Epithelial cell of esophagus (primary cell): ENCODE measurements around the gene TFAM.
A peak's percentile ranks its signal among the peaks of the same experiment; 100 is the strongest.

Experiments
- DNase-seq: peaks from one replicate; pipeline ENCODE4 v3.0.0; 2010; ENCODE audit warnings: low read depth
- H3K4me3 ChIP-seq: 2 replicates; pipeline ENCODE4 v1.5.1; 2011; ENCODE audit warnings: mild to moderate bottlenecking, low read length, control low read depth
- TF ChIP-seq, protein P1 (sequence below): IDR thresholded peaks from 2 replicates; pipeline ENCODE4 v1.5.1; 2011; ENCODE audit warnings: low read depth, mild to moderate bottlenecking, low read length, control low read depth, inconsistent platforms; ENCODE audit not compliant: insufficient read depth; ENCODE audit errors: missing control alignments

TFAM gene

DNA sequence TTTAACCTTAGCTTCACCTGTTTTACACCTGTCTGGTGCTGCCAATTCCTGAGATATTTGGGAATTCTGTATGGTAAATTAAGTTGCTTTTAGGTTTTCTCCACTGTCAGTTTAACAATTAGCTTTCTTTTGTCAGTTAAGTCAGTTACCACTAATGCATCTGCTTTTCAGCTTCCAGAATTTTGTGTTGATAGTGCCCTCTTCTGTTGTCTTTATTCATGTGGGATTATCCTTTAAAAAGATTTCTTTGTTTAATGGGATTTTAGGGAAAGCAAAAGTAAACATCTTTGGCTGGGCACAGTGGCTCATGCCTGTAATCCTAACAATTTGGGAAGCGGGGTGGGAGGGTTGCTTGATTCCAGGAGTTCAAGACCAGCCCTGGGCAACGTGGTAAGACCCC lies 8.1 kb downstream of the TFAM start:
- H3K4me3 ChIP-seq = no peak overlapping the region
- TF ChIP-seq, protein P1, sequence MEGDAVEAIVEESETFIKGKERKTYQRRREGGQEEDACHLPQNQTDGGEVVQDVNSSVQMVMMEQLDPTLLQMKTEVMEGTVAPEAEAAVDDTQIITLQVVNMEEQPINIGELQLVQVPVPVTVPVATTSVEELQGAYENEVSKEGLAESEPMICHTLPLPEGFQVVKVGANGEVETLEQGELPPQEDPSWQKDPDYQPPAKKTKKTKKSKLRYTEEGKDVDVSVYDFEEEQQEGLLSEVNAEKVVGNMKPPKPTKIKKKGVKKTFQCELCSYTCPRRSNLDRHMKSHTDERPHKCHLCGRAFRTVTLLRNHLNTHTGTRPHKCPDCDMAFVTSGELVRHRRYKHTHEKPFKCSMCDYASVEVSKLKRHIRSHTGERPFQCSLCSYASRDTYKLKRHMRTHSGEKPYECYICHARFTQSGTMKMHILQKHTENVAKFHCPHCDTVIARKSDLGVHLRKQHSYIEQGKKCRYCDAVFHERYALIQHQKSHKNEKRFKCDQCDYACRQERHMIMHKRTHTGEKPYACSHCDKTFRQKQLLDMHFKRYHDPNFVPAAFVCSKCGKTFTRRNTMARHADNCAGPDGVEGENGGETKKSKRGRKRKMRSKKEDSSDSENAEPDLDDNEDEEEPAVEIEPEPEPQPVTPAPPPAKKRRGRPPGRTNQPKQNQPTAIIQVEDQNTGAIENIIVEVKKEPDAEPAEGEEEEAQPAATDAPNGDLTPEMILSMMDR = no peak
- DNase-seq = no peak

DNA sequence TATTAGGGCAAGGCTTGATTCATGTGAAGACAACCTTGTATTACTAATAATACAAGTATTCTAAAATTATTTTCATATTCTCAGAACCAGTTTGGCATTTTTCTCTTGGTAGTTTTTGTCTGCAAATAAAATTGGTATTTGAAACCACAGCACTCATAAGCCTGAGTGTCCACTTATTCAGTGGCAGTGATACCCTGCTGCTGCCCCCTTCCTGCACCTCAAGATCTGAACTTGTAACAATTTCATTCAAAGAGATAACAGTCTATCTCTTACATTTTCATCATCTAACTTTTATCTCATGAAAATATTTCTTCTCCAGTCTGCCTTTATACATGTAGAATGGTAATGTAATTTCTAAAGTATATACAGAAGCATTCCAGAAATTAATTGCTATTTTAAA lies 9.3 kb downstream of the TFAM start:
- no peak for DNase-seq
- TF ChIP-seq, protein P1 = no peak
- H3K4me3 ChIP-seq = no peak overlapping the region

DNA sequence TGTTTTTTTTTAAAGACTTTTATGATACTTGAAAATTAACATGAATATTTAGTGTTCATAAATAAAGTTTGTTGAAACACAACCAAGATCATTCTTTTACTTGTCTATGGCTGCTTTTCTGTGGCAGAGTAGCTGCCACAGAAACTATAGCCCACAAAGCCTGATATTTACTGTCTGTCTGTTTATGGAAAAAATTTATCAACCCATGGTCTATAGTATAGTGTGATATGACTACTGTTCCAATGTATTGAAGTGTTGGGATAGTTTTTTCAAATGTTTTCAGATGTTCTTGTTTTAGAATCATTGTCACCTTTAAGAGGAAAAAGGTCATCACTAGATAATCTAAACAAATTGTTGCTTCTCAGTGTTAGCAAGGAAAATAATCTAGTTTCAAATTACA lies 10.8 kb downstream of the TFAM start:
- H3K4me3 ChIP-seq = no peak overlapping the region
- TF ChIP-seq, protein P1 = no peak
- DNase-seq = no peak

DNA sequence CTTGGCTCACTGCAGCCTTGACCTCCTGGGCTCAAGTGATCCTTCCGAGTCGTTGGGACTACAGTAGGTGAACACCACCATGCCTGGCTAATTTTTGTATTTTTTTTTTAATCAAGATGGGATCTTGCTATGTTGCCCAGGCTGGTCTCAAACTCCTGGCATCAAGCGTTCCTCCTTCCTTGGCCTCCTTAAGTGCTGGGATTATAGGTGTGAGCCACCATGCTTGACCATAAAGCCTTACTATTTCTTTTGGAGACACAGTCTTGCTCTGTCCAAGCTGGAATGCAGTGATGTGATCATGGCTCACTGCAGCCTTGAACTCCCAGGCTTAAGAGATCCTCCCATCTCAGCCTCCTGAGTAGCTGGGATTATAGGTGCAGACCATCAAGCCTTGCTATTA lies 12.6 kb downstream of the TFAM start:
- DNase-seq = no peak
- TF ChIP-seq, protein P1 = no peak
- no peak overlapping the region for H3K4me3 ChIP-seq

DNA sequence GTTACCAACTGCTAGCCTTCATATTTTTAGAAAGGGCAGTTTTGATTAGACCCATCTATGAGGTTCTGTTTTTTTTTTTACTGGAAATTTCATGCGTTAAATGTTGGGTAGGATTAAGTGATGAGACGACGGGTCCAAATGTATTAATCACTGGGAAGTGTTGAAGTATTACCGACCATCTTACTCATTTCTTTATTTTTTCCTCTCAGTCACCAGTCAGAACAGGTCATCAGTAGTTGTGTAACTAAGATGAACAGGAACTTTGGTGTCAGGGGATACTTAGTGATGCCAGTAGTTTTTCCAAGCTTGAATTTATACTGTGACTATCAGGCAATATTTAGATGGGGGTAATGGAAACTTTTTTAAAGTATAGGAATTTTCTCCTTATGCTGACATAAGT lies 14.2 kb downstream of the TFAM start:
- TF ChIP-seq, protein P1 = no peak
- H3K4me3 ChIP-seq = no peak overlapping the region
- DNase-seq = peak; percentile 89

DNA sequence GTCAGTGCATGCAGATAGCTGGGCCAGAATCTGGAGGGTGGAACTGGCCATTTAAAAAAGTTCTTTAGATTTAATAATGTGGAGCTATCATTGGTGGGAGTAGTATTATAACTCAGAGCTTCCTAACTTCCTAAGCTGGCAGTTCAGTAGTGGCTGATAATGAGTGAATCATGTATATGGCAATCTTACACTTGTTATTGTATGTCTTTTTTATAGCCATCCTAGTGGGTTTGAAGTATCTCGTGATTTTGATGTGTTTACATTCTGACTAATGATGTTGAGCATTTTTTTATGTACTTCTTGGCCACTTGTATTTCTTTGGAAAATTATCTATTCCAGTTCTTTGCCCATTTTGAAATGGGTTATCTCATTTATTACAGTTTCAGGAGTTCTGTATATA lies 15.4 kb downstream of the TFAM start:
- TF ChIP-seq, protein P1 = no peak
- H3K4me3 ChIP-seq = no peak overlapping the region
- no peak for DNase-seq

DNA sequence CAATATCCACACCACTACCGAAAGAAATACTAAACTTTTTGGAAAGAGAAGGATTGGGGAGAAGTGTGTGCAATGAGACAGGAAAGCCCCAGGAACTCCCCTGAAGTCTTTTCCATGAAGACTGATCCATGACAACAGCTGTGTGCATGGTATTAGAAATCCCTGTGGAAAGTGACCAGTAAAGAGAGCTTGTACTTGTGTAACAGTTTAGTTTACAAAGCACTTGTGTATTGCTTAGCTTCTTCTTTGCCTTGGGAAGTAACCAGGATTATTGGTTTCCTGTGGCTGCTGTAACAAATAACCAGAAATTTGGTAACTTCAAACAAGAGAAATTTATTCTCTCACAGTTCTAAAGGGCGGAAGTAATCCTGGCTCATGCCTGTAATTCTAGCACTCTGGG lies 18.8 kb downstream of the TFAM start:
- DNase-seq = no peak
- no peak overlapping the region for H3K4me3 ChIP-seq
- TF ChIP-seq, protein P1 = no peak
